HG03196 (cell line): ENCODE results near the gene UBE2R2.
A peak's percentile ranks its signal among the peaks of the same experiment; 100 is the strongest.
"Not testable (repeated sequence)": the region's sequence is repeated elsewhere in the genome, so short reads cannot be mapped to it uniquely, and the experiment has no call there.

Experiments used
- ATAC-seq: cut with Tn5 transposase; IDR thresholded peaks from one replicate; pipeline ENCODE4 v1.9.1; 2021; ENCODE audit not compliant: unreplicated experiment

UBE2R2 gene

DNA sequence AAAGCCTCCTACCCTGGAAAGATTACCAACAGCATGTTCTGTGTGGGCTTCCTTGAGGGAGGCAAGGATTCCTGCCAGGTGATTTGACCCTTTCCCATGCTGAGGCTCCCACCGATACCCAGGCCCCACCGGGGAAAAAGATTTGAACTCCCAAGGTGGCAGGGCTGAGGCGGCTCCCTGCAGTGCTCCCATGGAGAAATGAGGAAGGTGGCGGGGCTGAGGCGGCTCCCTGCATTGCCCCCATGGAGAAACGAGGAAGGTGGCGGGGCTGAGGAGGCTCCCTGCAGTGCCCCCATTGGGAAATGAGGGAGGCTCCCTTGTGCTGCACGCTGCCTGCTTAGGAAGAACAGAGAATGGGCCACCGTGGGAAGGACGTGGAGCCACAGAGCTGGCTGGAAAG lies 18.4 kb upstream of the UBE2R2 start:
- ATAC-seq: no peak

DNA sequence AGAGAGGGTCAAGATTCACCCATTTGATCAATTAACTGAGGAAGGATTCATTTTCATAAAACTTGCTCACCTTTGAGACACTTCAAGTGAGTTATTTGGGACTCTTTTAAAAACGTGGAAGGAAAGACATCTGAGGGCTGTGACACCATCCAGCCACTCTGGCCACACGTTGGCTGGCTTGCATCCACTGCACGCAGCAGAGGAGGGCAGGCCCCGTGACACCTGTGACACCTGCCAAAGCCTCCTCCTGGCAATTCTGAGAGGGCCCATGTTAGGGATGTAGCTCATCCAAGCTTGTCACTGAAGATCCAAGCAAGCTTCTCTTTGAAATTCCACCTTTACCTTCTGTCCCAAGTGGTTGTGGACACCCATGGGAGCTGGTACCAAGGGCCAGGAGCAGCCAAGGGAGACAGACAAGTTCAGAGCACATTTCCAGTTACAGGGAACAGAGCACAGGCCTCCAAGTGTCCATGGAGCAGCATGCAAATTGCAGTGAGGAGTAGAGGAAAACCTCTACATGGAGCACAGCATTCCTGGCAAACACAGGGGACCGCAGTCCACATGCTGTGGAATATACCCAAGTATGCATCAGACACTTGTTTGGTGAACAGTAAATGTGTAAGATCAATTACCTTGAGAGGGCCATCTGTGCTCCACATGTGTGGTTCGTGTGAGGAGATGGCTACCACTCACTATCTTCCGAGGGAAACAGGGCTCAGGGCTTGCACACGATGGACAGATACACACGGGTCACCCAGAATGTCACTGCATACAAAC lies 16.8 kb upstream of the UBE2R2 start:
- no peak for ATAC-seq

DNA sequence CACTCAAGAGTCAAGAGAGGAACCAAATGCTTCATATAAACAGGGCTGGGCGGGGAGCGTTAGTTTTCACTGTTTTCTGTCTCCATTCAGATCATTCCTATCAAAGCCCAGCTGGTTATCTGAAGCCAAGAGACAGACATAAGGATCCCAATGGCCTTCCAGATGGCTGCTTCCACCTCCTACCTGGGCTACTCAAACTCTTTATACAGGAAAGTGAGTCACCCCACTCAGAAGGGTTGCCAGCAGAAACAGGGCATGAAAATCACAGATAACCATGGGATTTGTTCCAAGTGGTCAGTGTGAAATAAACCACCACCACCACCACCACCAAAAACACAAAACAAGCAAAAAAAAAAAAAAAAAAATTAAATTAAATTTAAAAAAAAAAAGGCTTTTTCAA lies 16.1 kb upstream of the UBE2R2 start:
- no peak for ATAC-seq

DNA sequence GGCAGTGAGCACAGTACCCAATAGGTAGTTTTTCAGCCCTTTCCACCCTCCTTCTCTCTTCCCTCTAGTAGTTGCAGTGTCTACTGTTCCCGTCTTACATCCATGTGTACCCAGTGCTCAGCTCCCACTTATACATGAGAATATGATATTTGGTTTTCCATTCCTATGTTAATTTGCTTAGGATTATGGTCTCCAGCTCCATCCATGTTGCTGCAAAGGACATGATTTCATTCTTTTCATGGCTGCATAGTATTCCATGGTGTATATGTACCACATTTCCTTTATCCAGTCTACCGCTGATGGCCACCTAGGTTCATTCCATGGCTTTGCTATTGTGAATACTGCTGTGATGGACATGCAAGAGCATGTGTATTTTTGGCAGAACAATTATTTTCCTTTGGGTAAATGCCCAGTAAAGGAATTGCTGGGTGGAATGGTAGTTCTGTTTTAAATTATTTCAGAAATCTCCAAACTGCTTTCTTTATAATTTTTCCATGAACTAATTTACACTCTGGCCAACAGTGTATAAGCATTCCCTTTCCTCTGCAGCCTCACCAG lies 14.9 kb upstream of the UBE2R2 start:
- not testable (repeated sequence) for ATAC-seq

DNA sequence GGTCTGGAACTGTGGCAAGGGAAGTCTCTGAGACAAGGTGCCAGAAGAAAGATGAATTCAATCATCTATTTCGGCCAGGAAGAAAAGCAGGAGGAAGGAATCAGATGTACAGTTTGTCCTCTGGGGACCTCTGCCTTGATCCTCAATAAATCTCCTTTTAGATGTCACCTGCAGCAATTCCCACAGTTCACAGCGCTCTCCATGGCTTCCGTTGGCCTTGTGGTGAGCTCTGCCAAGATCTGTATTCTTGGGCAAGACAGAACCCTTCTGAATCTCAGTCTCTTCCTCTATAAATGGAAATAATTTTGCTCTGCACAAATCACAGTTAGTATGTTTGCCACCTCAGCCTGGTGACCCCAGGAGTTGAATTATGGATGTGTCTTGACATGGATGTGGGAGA lies 12.8 kb upstream of the UBE2R2 start:
- not testable (repeated sequence) for ATAC-seq

DNA sequence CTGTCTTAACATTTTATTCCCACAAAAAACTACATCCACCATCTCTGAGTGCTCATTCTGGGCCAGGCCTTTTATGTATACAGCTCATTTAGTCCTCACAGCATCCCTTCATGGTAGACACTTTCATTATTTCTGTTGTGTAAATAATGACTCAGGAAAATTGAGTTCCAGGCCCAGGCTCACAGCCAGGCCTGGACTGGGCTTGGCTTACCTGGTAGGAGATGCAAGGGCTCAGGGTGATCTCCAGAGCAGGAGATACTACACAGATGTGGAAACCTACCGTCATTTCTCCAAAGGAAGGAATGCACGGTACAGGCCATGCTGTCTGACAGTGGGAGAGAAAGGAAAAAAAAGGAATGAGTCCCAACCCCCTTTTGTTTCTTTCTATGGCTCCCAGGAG lies 9.8 kb upstream of the UBE2R2 start:
- not testable (repeated sequence) for ATAC-seq

DNA sequence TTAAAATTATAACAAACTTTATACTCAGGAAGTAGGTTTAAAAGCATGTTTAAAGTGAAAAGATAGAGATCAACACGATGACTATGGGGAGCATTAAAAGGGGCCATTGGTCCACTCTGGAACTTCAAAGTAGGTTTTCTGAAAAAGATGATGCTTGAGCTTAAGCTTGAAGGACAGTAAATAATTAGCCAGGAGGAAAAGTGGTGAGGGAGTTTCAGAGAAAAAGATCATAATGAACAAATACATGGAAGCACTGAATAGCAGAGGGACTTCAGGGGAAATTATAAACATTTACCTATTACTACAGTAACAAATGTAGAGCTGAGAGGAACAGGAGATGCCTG lies 8.0 kb upstream of the UBE2R2 start:
- ATAC-seq: not testable (repeated sequence)

DNA sequence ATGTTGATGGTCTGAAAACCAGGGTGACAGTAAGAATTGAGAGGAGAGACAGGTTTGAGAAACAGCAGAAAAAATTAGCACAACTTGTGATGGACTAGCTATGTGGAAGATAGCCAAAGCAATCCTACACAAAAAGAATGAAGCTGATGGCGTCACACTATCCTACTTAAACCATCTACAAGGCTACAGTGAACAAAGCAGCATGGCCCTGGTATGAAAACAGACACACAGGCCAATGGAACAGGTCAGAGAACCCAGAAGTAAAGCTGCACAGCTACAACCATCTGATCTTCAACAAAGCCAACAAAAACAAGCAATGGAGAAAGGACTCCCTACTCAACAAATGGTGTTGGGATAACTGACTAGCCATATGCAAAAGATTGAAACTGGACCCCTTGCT lies 7.5 kb upstream of the UBE2R2 start:
- no peak for ATAC-seq

DNA sequence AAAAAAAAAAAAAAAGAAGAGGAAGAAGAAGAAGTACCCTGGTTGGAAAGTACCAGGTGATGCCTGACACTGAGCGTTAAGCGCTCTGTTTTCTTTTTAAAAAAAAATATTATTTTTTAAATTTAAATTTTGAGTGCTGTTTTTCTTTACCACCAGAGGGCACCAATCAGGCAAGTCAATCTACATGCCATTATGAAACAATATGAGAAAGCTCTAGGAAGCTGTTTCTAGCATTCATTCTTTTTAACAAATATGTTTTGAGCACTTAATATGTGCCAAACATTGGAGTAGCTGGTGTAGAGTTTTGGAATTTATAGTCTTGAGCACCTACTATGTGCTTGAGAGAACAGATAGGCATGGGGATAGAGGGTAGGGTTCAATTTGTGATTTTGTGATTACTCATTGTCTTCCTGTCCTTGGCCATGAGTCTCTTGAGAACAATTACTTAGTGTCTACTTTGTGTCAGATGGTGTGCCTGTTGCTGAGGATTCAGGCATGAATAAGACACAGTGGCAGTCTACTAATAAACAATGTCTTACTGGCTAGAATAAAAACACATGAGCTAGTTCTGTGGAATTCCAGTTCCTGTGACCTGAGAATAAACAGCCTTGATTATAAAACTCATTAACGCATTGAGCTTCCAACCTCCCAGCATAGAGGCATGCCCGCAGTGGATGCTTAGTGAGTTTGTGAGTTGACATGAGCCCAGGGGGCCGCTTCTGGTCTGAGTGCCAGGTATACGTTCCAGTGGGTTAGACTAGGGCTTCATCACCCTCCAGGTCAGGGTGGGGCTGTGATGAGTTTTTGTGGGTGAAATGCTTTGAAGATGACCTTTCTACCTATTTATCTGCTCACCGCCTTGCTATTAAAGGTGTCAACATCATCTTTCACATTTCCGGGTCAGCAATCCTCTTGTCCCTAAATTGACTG lies 3.0 kb upstream of the UBE2R2 start:
- no peak for ATAC-seq

DNA sequence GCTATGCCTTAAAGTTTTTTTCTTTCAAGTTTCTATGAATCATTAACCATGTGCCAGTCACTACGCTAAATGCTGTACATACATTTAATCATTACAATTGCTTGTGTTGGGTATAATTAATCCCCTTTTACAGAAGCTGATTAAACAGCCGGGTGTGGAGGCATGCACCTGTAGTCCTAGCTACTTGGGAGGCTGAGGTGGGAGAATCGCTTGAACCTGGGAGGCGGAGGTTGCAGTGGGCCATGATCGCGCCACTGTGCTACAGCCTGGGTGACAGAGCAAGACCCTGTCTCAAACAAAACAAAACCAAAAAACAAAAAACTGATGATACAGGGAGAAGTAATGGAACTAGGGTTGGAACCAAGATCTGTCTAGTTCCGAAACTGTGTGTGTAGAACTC lies 1.2 kb upstream of the UBE2R2 start:
- no peak for ATAC-seq

DNA sequence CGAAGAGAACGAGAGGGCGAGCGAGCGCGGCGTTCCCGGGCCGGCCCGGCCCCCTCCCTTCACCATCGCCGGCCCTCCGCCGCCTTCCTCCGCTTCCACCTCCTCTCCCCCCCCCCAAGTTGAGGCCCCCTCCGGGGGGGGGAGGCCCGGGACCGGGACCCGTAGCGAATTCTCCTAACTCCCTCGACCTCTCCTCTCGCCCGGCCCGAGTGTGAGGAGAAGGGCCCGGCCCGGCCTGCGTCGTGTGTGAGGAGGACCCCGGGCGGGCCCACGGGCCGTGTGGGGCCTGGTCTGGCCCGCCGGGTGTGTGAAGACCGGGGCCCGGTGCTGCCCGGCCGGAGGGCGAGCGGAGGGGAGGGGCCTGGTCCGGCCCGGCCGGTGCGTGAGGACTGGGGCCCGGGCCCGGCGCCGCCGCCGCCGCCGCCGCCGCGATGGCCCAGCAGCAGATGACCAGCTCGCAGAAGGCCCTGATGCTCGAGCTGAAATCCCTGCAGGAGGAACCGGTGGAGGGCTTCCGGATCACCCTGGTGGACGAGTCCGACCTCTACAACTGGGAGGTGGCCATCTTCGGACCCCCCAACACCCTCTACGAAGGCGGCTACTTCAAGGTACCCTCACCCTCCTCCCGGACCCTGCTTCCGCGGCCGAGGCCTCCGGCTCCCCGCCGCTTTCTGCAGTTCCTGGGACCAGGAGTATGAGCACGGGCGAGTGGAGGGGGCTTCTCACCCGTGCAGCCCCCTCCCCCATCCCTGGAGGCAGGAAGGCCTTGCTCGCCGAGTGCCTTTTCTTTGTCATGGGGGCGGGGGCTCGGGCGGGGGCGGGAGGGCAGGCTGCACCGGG lies 587 bp downstream of the UBE2R2 start:
- peak; percentile 17 for ATAC-seq

DNA sequence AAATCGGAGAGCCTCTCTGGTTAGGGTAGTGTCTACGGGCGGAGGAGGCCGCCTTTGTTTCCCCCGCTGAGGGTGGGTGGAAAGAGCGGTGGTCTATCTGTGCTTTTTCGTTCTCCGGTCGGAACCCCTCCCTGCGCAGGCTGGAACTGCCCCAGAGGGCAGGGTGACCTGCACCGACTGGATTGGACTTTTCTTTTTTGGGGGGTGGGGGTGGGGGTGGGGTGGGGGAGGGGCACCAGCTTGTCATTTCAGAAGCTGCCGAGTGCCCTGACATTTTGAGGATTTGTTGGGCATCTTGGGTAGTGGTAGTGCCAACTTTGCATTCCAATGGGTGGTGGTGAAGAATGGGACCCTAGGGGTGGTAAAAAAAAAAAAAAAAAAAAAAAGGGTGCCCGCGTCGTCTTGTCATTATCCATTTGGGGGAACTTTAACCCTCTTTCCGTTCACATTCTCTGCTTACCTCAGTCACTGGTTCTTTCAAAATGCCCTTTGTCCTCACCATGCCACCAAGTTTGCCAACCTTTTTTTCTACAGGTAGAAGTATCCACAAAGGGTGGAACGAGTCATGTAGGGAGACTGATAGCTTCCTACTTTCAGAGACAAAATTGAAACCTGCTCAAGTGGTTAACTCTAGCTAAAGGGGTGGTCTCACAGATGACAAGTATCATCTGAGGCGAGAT lies 1.3 kb downstream of the UBE2R2 start:
- ATAC-seq: no peak

DNA sequence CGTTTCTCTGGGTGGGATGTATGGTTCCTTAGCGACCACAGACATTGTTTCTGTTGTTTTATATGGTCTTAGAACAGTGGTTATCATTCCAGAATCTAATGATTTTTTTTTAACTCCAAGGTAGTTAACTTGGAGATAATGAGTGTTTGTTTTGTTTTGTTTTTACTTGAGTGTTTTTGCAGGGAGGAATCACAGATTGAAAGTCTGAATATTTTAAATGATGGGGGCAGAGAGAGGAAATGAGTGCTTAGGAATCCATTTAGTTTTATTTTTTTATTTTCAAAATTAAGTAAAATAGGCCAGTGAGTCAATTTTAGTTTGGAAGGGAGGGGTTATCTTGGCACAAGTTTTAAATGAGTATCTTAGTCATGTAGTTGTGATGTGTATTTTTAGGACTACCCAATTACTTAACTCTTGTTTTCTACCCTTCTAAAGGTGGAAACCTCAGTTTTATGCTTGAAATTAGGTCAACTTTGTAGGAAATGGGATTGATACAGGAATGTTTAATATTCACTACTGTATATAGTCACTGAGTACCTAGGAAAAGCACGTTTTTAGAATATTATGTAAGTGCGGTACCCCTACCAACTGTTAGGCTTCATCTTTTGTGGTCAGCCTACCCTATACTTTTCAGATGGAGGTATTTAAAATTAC lies 2.0 kb downstream of the UBE2R2 start:
- no peak for ATAC-seq

DNA sequence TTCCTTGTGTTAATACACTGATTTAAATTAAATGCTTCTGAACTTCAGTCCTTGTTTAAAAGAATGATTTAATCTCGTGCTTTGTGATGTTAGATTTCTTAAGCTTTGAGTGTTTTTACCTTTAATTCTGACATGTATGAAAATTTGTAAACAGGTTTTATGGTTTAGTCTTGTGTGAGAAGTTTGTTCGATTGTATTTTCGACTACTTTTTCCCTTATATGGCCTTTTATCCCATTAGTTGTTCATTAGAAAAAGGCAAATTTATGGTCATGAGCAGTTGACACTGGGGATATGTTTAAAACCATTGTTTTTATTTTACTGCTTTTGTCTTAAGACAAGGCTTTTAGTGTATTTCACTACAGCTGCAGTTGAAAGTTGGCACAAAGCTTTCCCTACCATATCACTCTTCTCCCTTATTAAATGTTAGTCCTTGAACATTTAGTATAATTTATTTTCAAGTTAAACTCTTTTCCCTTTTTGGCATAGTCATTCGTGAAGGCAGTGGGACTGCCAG lies 3.3 kb downstream of the UBE2R2 start:
- no peak for ATAC-seq

DNA sequence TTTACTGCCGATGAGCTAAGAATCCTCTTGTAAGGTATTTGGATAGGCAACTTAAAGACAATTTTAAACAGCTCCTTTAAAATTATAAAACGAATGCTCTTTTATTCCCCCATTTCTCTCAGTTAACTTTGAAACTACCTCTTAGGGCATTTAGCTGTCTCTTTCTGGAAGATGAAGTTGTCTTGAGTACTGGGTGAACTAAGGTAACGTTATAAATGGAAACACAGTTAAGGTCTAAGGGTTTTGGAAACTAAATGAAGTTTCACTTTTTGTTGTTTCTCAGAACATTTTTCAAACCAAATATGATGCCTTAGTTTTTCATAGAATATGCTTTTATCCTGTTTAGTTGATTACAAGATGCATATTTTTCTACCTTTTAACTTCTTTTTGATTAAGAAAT lies 6.8 kb downstream of the UBE2R2 start:
- ATAC-seq: no peak

DNA sequence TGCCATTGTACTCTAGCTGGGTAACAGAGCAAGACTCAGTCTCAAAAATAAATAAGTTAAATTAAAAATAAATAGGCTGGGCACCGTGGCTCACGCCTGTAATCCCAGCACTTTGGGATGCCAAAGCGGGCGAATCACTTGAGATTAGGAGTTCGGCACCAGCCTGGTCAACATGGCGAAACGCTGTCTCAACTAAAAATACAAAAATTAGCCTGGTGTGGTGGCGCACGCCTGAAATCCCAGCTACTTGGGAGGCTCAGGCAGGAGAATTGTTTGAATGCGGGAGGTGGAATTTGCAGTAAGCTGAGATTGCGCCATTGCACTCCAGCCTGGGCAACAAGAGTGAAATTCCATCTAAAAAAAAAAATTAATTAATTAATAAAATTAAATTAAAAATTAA lies 10.3 kb downstream of the UBE2R2 start:
- ATAC-seq: not testable (repeated sequence)

DNA sequence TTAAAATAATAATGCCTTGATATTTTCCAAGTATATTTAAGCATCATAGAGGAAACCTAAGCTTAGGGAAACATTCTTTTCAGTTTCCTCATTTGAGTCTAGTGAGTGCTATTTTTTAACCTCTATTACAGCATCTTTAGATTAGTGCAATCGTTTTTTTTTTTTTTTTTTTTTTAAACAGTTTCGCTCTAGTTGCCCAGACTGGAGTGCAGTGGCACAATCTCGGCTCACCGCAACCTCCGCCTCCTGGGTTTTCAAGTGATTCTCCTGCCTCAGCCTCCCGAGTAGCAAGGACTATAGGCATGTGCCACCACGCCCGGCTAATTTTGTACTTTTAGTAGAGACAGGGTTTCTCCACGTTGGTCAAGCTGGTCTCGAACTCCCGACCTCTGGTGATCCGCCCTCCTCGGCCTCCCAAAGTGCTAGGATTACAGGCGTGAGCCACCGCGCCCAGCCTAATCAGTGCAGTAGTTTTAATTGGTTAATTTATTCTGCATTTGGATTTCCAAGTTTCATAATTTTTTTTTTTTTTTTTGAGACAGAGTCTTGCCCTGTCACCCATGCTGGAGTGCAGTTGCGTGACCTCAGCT lies 12.8 kb downstream of the UBE2R2 start:
- ATAC-seq: not testable (repeated sequence)

DNA sequence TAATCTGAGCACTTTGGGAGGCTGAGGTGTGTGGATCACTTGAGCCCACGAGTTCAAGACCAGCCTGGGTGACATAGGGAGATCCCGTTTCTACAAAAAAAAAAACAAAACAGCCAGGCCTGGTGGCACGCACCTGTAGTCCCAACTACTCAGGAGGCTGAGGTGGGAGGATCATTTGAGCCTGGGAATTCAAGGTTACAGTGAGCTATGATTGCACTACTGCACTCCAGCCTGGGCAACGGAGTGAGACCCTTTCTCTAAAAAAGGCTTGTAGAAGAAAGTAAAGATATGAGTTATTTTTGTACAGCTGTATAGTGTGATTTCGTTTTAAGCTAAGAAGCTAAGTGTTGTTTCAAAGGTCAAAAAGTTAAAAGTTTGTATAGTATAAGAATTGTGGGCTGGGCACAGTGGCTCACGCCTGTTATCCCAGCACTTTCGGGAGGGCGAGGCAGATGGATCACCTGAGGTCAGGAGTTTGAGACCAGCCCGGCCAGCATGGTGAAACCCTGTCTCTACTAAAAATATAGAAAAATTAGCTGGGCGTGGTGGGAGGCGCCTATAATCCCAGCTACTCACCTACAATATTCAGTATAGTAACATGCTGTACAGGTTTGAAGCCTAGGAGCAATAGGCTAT lies 18.8 kb downstream of the UBE2R2 start:
- no peak for ATAC-seq

DNA sequence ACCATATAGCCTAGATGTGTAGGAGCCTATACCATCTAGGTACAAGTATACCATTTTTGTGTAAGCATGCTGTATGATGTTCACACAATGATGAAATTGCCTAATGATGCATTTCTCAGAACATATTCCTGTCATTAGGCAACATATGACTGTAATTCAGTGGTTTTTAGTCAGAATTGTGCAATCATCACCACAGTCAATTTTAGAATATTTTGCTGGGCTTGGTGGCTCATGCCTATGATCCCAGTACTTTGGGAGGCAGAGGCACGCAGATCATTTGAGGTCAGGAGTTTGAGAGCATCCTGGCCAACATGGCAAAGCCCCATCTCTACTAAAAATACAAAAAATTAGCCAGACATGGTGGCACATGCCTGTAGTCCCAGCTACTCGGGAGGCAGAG lies 19.3 kb downstream of the UBE2R2 start:
- not testable (repeated sequence) for ATAC-seq
